Right ventricle myocardium inferior (tissue), 1 donor: Measurements from ENCODE around the gene CSF1R. TPM values are rescaled to one million over a fixed set of nuclear protein-coding genes. Genes with fewer than 3 reads are reported as not detected.

Experiments used
- ATAC-seq: fragments of 200-7000 bp; cut with Tn5 transposase; one replicate; pipeline ENCODE4 v1.9.1; 2020; ENCODE audit warnings: mild to moderate bottlenecking, moderate library complexity
- DNase-seq: peaks from one replicate; pipeline ENCODE4 v3.0.0; 2021; ENCODE audit errors: missing footprints
- intact Hi-C: fragments of 100-400 bp; cut with DNase I; formaldehyde crosslinking; loops from one replicate; pipeline ENCODE4 v1.11.0; 2022
- long read RNA-seq: library from polyadenylated mRNA; unstranded; transcript quantifications from one replicate; pipeline ENCODE4 v2.0.0, GENCODE V29; 2021
- total RNA-seq: library from RNA; stranded (reverse); fragmentation: NEBNext Ultra II Directional; extraction: Animal tissue kit (Norgen Biotek cat#: 25700); gene quantifications from one replicate; pipeline ENCODE4 v1.2.1, GENCODE V29; 2021
- donor health status: DM: no; HTN: yes; CAD: no; lungs with severe emphysema.

CSF1R gene
- total RNA-seq, result 21.9 TPM
- long read RNA-seq, partial matches to known transcripts, result 14 of 14 reads
- long read RNA-seq, other reads (novel, unspliced or antisense), result 0 of 14 reads

- intact Hi-C loops, result no loop called here
- peak; percentile 55 for DNase-seq
- ATAC-seq, result peak; percentile 32
These were observed at the start of gene CSF1R for GRCh38 chr5:150085950-150086715. TSS of gene CSF1R (minus strand) at chr5:150086554. CDS start at chr5:150086427, 127 bp downstream.

GRCh38 chr5:150135557-150136304, 49.4 kb upstream of the CSF1R start:
- ATAC-seq (no peak), DNase-seq (peak; percentile 60)
- intact Hi-C loops, result no loop called here

GRCh38 chr5:150134198-150134588, 47.8 kb upstream of the CSF1R start:
- intact Hi-C loops, result loop anchor here (5.0 kb wide), 1 partner anchor 303 kb away; no protein-coding TSS in a partner anchor
- DNase-seq (no peak), ATAC-seq (no peak)

GRCh38 chr5:150133581-150134197, 47.3 kb upstream of the CSF1R start:
- DNase-seq (peak; percentile 64), ATAC-seq (no peak)
- intact Hi-C loops, result loop anchor here (5.0 kb wide), 1 partner anchor 304 kb away; no protein-coding TSS in a partner anchor

- intact Hi-C loops, result loop anchor here (5.0 kb wide), 1 partner anchor 305 kb away; no protein-coding TSS in a partner anchor
- DNase-seq (peak; percentile 64), ATAC-seq (no peak)
These were observed 46.4 kb upstream of the CSF1R start for GRCh38 chr5:150132740-150133139.

GRCh38 chr5:150131978-150132694, 45.8 kb upstream of the CSF1R start:
- intact Hi-C loops, result loop anchor here (5.0 kb wide), 1 partner anchor 305 kb away; no protein-coding TSS in a partner anchor
- DNase-seq, result peak; percentile 37
- ATAC-seq, result no peak

GRCh38 chr5:150131461-150131860, 45.1 kb upstream of the CSF1R start:
- DNase-seq (no peak), ATAC-seq (no peak)
- intact Hi-C loops, result loop anchor here (5.0 kb wide), 1 partner anchor 306 kb away; no protein-coding TSS in a partner anchor

GRCh38 chr5:150130493-150130922, 44.2 kb upstream of the CSF1R start:
- DNase-seq, result no peak

GRCh38 chr5:150129813-150130492, 43.6 kb upstream of the CSF1R start:
- DNase-seq (no peak), ATAC-seq (peak; percentile 70)
- intact Hi-C loops, result loop anchor here (1.0 to 5.0 kb wide), 2 partner anchors 88 to 307 kb away; no protein-coding TSS in a partner anchor

More at GRCh38 chr5:150130493-150130922, 44.2 kb upstream of the CSF1R start:
- intact Hi-C loops, result loop anchor here (1.0 to 5.0 kb wide), 2 partner anchors 88 to 307 kb away; no protein-coding TSS in a partner anchor
- no peak for ATAC-seq

GRCh38 chr5:150129454-150129812, 43.1 kb upstream of the CSF1R start:
- intact Hi-C loops, result no loop called here
- DNase-seq, result no peak
- ATAC-seq, result no peak

- DNase-seq, result no peak
- no peak for ATAC-seq
- intact Hi-C loops, result no loop called here
These were observed 40.5 kb upstream of the CSF1R start for GRCh38 chr5:150126921-150127265.

GRCh38 chr5:150126199-150126920, 40.0 kb upstream of the CSF1R start:
- intact Hi-C loops, result no loop called here

GRCh38 chr5:150125334-150125733, 39.0 kb upstream of the CSF1R start:
- intact Hi-C loops, result no loop called here
- DNase-seq, result no peak
- ATAC-seq, result no peak

More at GRCh38 chr5:150126199-150126920, 40.0 kb upstream of the CSF1R start:
- DNase-seq, result no peak
- ATAC-seq, result no peak

- intact Hi-C loops, result no loop called here
- DNase-seq (no peak), ATAC-seq (no peak)
These were observed 38.2 kb upstream of the CSF1R start for GRCh38 chr5:150124596-150124995.

GRCh38 chr5:150124111-150124557, 37.8 kb upstream of the CSF1R start:
- ATAC-seq (no peak), DNase-seq (no peak)
- intact Hi-C loops, result no loop called here

- intact Hi-C loops, result no loop called here
- ATAC-seq (no peak), DNase-seq (no peak)
These were observed 37.2 kb upstream of the CSF1R start for GRCh38 chr5:150123542-150123941.
